G401 (cell line): ENCODE results near the gene SLC22A23. TPM values are rescaled to one million over a fixed set of nuclear protein-coding genes. Genes with fewer than 3 reads are reported as not detected.

Experiments
- DNase-seq: peaks from one replicate; pipeline ENCODE4 v3.0.0-alpha.2; 2015; ENCODE audit warnings: low spot score
- in situ Hi-C: cut with HindIII; loops from 2 replicates; pipeline ENCODE4 v1.10.0; 2016; ENCODE audit warnings: low sequenced_read_pairs, mixed read lengths
- total RNA-seq: library from RNA; depleted of rRNA; stranded (reverse); fragments of >200 nt; shearing (Covaris generic); gene quantifications from 2 replicates; pipeline ENCODE4 v1.2.3, GENCODE V29; 2014

SLC22A23 gene
- total RNA-seq, 1 experiment from 2014 or later = 0.20 TPM

- in situ Hi-C loops = no loop called here
- no peak for DNase-seq
These were observed 125.4 kb downstream of the SLC22A23 start for GRCh38 chr6:3331494-3331893.

GRCh38 chr6:3330199-3330598, 126.7 kb downstream of the SLC22A23 start:
- DNase-seq = no peak
- in situ Hi-C loops = no loop called here

GRCh38 chr6:3329393-3330051, 127.3 kb downstream of the SLC22A23 start:
- in situ Hi-C loops = no loop called here
- no peak for DNase-seq

- DNase-seq = no peak
- in situ Hi-C loops = no loop called here
These were observed 128.1 kb downstream of the SLC22A23 start for GRCh38 chr6:3328796-3329195.

- DNase-seq = no peak
These were observed 128.7 kb downstream of the SLC22A23 start for GRCh38 chr6:3328145-3328544.

GRCh38 chr6:3327403-3327802, 129.4 kb downstream of the SLC22A23 start:
- DNase-seq = no peak
- in situ Hi-C loops = no loop called here

More at GRCh38 chr6:3328145-3328544, 128.7 kb downstream of the SLC22A23 start:
- in situ Hi-C loops = no loop called here

- in situ Hi-C loops = no loop called here
- DNase-seq = no peak
These were observed 129.9 kb downstream of the SLC22A23 start for GRCh38 chr6:3326981-3327380.

- DNase-seq = no peak
- in situ Hi-C loops = no loop called here
These were observed 130.5 kb downstream of the SLC22A23 start for GRCh38 chr6:3326184-3326971.

GRCh38 chr6:3325210-3325609, 131.6 kb downstream of the SLC22A23 start:
- peak; percentile 51 for DNase-seq
- in situ Hi-C loops = no loop called here

- no peak for DNase-seq
- in situ Hi-C loops = no loop called here
These were observed 132.4 kb downstream of the SLC22A23 start for GRCh38 chr6:3324262-3324942.

- in situ Hi-C loops = no loop called here
- no peak for DNase-seq
These were observed 133.1 kb downstream of the SLC22A23 start for GRCh38 chr6:3323696-3324261.

GRCh38 chr6:3323148-3323547, 133.7 kb downstream of the SLC22A23 start:
- in situ Hi-C loops = no loop called here
- DNase-seq = no peak

GRCh38 chr6:3322366-3322890, 134.4 kb downstream of the SLC22A23 start:
- peak; percentile 23 for DNase-seq
- in situ Hi-C loops = no loop called here

GRCh38 chr6:3321875-3322274, 135.0 kb downstream of the SLC22A23 start:
- in situ Hi-C loops = no loop called here
- DNase-seq = no peak

- in situ Hi-C loops = no loop called here
- DNase-seq = no peak
These were observed 135.8 kb downstream of the SLC22A23 start for GRCh38 chr6:3321042-3321441.

GRCh38 chr6:3320238-3320811, 136.5 kb downstream of the SLC22A23 start:
- in situ Hi-C loops = no loop called here
- DNase-seq = no peak

- DNase-seq = no peak
- in situ Hi-C loops = no loop called here
These were observed 137.1 kb downstream of the SLC22A23 start for GRCh38 chr6:3319610-3320200.

- in situ Hi-C loops = no loop called here
- DNase-seq = no peak
These were observed 137.9 kb downstream of the SLC22A23 start for GRCh38 chr6:3318821-3319540.
